H1 (cell line): ENCODE data around the gene IL17REL. TPM values are rescaled to one million over a fixed set of nuclear protein-coding genes. Genes with fewer than 3 reads are reported as not detected.

ENCODE experiments used
- CTCF ChIA-PET: fragments of 300-600 bp; sonication (Branson Sonifier 250); formaldehyde crosslinking; loops from one replicate; lab custom pipeline; 2021; ENCODE audit not compliant: partially characterized antibody; lab: Charles Lee
- POLR2A ChIA-PET: fragments of 300-600 bp; sonication (Branson Sonifier 250); formaldehyde crosslinking; loops from one replicate; lab custom pipeline; 2021; ENCODE audit warnings: inconsistent platforms; ENCODE audit not compliant: partially characterized antibody; lab: Charles Lee
- DNase-seq, 2 experiments: peaks; one replicate each; pipeline versions ENCODE4 v3.0.0 to v3.0.0-alpha.2; 2010 to 2022; ENCODE audit warnings: low spot score in 2 of 2, low read depth in 1 of 2, mixed read lengths in 1 of 2
- FAIRE-seq: peaks from 2 replicates; lab custom pipeline; 2011; peaks lifted over from hg19 to GRCh38; lab: Jason Lieb, UNC
- H2AFZ ChIP-seq: 2 replicates; pipeline ENCODE4 v1.8.1; 2012; ENCODE audit warnings: low read length, inconsistent platforms
- H2AK5ac ChIP-seq: 2 replicates; pipeline ENCODE4 v1.6.1; 2013; ENCODE audit warnings: low read depth, low read length
- H2BK120ac ChIP-seq: replicated peaks from 2 replicates; pipeline ENCODE3; 2013; ENCODE audit warnings: low read depth, low read length, inconsistent platforms
- H2BK12ac ChIP-seq: 2 replicates; pipeline ENCODE4 v1.6.1; 2013; ENCODE audit warnings: low read depth, low read length
- H2BK15ac ChIP-seq: 2 replicates; pipeline ENCODE4 v1.6.1; 2013; ENCODE audit warnings: low read length
- H2BK20ac ChIP-seq: 2 replicates; pipeline ENCODE4 v1.6.1; 2013; ENCODE audit warnings: low read length
- H2BK5ac ChIP-seq: 2 replicates; pipeline ENCODE4 v1.6.1; 2013; ENCODE audit warnings: low read depth, low read length
- H3K14ac ChIP-seq: 2 replicates; pipeline ENCODE4 v1.6.1; 2013; ENCODE audit warnings: inconsistent platforms; ENCODE audit not compliant: insufficient read length
- H3K18ac ChIP-seq: 2 replicates; pipeline ENCODE4 v1.6.1; 2013; ENCODE audit warnings: low read length; ENCODE audit errors: extremely low read depth
- H3K23ac ChIP-seq: 2 replicates; pipeline ENCODE4 v1.6.1; 2013; ENCODE audit warnings: inconsistent platforms; ENCODE audit not compliant: insufficient read length
- H3K23me2 ChIP-seq: 2 replicates; pipeline ENCODE4 v1.6.1; 2013; ENCODE audit warnings: low read depth, low read length
- H3K27ac ChIP-seq: 2 replicates; pipeline ENCODE4 v1.6.1; 2011; ENCODE audit warnings: low read depth, low read length, inconsistent platforms
- H3K27me3 ChIP-seq, 4 experiments: replicated peaks in 1 of 4; 1 replicate in 1 of 4; 2 replicates in 3 of 4; pipeline versions ENCODE4 v1.6.1 to v1.8.1; 2011 to 2013; ENCODE audit warnings: low read length in 3 of 4, mild to moderate bottlenecking in 3 of 4, inconsistent platforms in 2 of 4, mixed read lengths in 2 of 4, moderate library complexity in 1 of 4; ENCODE audit not compliant: control insufficient read depth in 3 of 4, insufficient read depth in 3 of 4; ENCODE audit errors: extremely low read depth in 1 of 4
- H3K36me3 ChIP-seq, 4 experiments: 2 replicates each; pipeline versions ENCODE4 v1.6.1 to v1.8.1; 2011 to 2013; ENCODE audit warnings: mild to moderate bottlenecking in 4 of 4, low read length in 3 of 4, moderate library complexity in 2 of 4, control low read depth in 1 of 4, inconsistent platforms in 1 of 4; ENCODE audit not compliant: insufficient read depth in 4 of 4, control insufficient read depth in 2 of 4
- H3K4ac ChIP-seq: replicated peaks from 2 replicates; pipeline ENCODE3; 2013; ENCODE audit warnings: low read length, low read depth, mixed read lengths, inconsistent platforms; ENCODE audit not compliant: insufficient read length
- H3K4me1 ChIP-seq, 4 experiments: replicated peaks in 1 of 4; 1 replicate in 1 of 4; 2 replicates in 3 of 4; pipeline versions ENCODE4 v1.6.1 to v1.8.1; 2011 to 2013; ENCODE audit warnings: low read length in 3 of 4, inconsistent platforms in 2 of 4, mixed read lengths in 1 of 4; ENCODE audit not compliant: insufficient read depth in 4 of 4, control insufficient read depth in 3 of 4
- H3K4me2 ChIP-seq, 2 experiments: 2 replicates each; pipeline versions ENCODE4 v1.6.1 to v1.8.1; 2011 to 2013; ENCODE audit warnings: low read depth in 2 of 2, low read length in 2 of 2, control low read depth in 1 of 2, inconsistent platforms in 1 of 2, mild to moderate bottlenecking in 1 of 2; ENCODE audit not compliant: insufficient read depth in 1 of 2
- H3K4me3 ChIP-seq, 4 experiments: fragments of 200-600, 300-600 bp in 1 of 4; sonication (generic), shearing (Covaris generic), sonication (Bioruptor Twin) in 1 of 4; 2 replicates each; pipeline versions ENCODE4 v1.5.1 to v1.8.1; 2011 to 2016; ENCODE audit warnings: low read length in 4 of 4, low read depth in 3 of 4, control low read depth in 2 of 4, inconsistent platforms in 2 of 4, mild to moderate bottlenecking in 2 of 4, mixed read lengths in 1 of 4, moderate library complexity in 1 of 4; ENCODE audit not compliant: insufficient read depth in 2 of 4; ENCODE audit errors: extremely low read depth in 1 of 4
- H3K56ac ChIP-seq: replicated peaks from 2 replicates; pipeline ENCODE3; 2013; ENCODE audit warnings: low read depth, mild to moderate bottlenecking, mixed read lengths, low read length, inconsistent platforms; ENCODE audit not compliant: insufficient read length
- H3K79me1 ChIP-seq: 2 replicates; pipeline ENCODE4 v1.6.1; 2013; ENCODE audit warnings: low read depth, low read length, control low read depth
- H3K79me2 ChIP-seq, 2 experiments: 2 replicates each; pipeline versions ENCODE4 v1.6.1 to v1.8.1; 2012 to 2013; ENCODE audit warnings: low read length in 2 of 2, mild to moderate bottlenecking in 2 of 2, inconsistent platforms in 1 of 2; ENCODE audit not compliant: insufficient read depth in 2 of 2, control insufficient read depth in 1 of 2
- H3K9ac ChIP-seq, 4 experiments: replicated peaks in 1 of 4; 1 replicate in 1 of 4; 2 replicates in 3 of 4; pipeline versions ENCODE4 v1.6.1 to v1.8.1; 2011 to 2013; ENCODE audit warnings: low read depth in 3 of 4, low read length in 3 of 4, control low read depth in 2 of 4, mild to moderate bottlenecking in 2 of 4, moderate library complexity in 2 of 4, inconsistent platforms in 1 of 4; ENCODE audit errors: extremely low read depth in 1 of 4
- H3K9me3 ChIP-seq, 2 experiments: 2 replicates each; pipeline versions ENCODE4 v1.6.1 to v1.8.1; 2012 to 2013; ENCODE audit warnings: mild to moderate bottlenecking in 2 of 2, moderate library complexity in 2 of 2, control low read depth in 1 of 2, inconsistent platforms in 1 of 2, low read depth in 1 of 2, low read length in 1 of 2, mixed read lengths in 1 of 2; ENCODE audit not compliant: insufficient read depth in 2 of 2
- H4K20me1 ChIP-seq, 2 experiments: replicated peaks in 1 of 2; 2 replicates each; pipeline versions ENCODE3 to v1.8.1; 2011 to 2013; ENCODE audit warnings: inconsistent platforms in 2 of 2, low read length in 2 of 2, mild to moderate bottlenecking in 1 of 2; ENCODE audit not compliant: insufficient read depth in 2 of 2, control insufficient read depth in 1 of 2
- H4K5ac ChIP-seq: 2 replicates; pipeline ENCODE4 v1.6.1; 2013; ENCODE audit warnings: low read length, low read depth, mixed read lengths, inconsistent platforms; ENCODE audit not compliant: insufficient read length
- H4K8ac ChIP-seq: 2 replicates; pipeline ENCODE4 v1.8.0; 2013; ENCODE audit warnings: mild to moderate bottlenecking, moderate library complexity, low read length, inconsistent platforms; ENCODE audit not compliant: insufficient read depth; ENCODE audit errors: extremely low read depth
- H4K91ac ChIP-seq: replicated peaks from 2 replicates; pipeline ENCODE3; 2013; ENCODE audit warnings: low read length, mixed read lengths, inconsistent platforms; ENCODE audit not compliant: insufficient read length
- FOSL1 ChIP-seq: IDR thresholded peaks from 2 replicates; pipeline ENCODE4 v1.6.1; 2011; ENCODE audit warnings: mild to moderate bottlenecking, low read depth, low read length, moderate library complexity; ENCODE audit not compliant: insufficient read depth
- KDM4A ChIP-seq: IDR thresholded peaks from one replicate; pipeline ENCODE4 v1.7.1; 2012; ENCODE audit warnings: low read depth, mild to moderate bottlenecking, moderate library complexity, low read length, inconsistent platforms; ENCODE audit not compliant: severe bottlenecking
- MAFK ChIP-seq: IDR thresholded peaks from 2 replicates; pipeline ENCODE4 v1.6.1; 2012; ENCODE audit warnings: low read depth, mild to moderate bottlenecking, improper control_type of control experiment, low read length
- RAD21 ChIP-seq, 2 experiments: IDR thresholded peaks in 1 of 2; conservative IDR thresholded peaks in 1 of 2; 2 replicates each; pipeline ENCODE4 v1.6.1; 2011; ENCODE audit warnings: low read depth in 2 of 2, low read length in 2 of 2, improper control_type of control experiment in 1 of 2, inconsistent platforms in 1 of 2, mild to moderate bottlenecking in 1 of 2, moderate library complexity in 1 of 2
- RBBP5 ChIP-seq: IDR thresholded peaks from 2 replicates; pipeline ENCODE4 v1.7.1; 2012; ENCODE audit warnings: low read depth, mild to moderate bottlenecking, inconsistent platforms, low read length, moderate library complexity, borderline replicate concordance
- TAF1 ChIP-seq: IDR thresholded peaks from 2 replicates; pipeline ENCODE4 v1.6.1; 2011; ENCODE audit warnings: mild to moderate bottlenecking, low read depth, low read length
- TBP ChIP-seq: IDR thresholded peaks from 2 replicates; pipeline ENCODE4 v1.6.1; 2011; ENCODE audit warnings: low read depth, low read length, improper control_type of control experiment
- WGBS, 2 experiments: shearing (Covaris generic) in 1 of 2; methylation state at CpG; one replicate each; pipeline versions ENCODE4 v1.1.6 to v1.1.7; 2013 to 2015; ENCODE audit warnings: low lambda C conversion rate in 2 of 2, mixed read lengths in 2 of 2, inconsistent platforms in 1 of 2, low coverage in 1 of 2, missing lambda C conversion rate in 1 of 2; ENCODE audit not compliant: insufficient replicate concordance in 2 of 2, insufficient coverage in 1 of 2, insufficient read length in 1 of 2; ENCODE audit errors: extremely low coverage in 1 of 2, missing lambda C conversion rate in 1 of 2; 5-methylcytosine and 5-hydroxymethylcytosine counted together
- polyA plus RNA-seq, 7 experiments: library from polyadenylated mRNA; depleted of rRNA in 3 of 7; stranded (reverse) in 5 of 7; unstranded in 2 of 7; fragments of >200 nt in 5 of 7; fragments of 200-250 nt in 2 of 7; gene quantifications; 1 replicate in 5 of 7; 2 replicates in 1 of 7; 4 replicates in 1 of 7; pipeline versions ENCODE4 v1.2.1 to v1.2.3, GENCODE V29; 2011 to 2013; ENCODE audit warnings: missing spikeins in 2 of 7, mixed read lengths in 2 of 7
- total RNA-seq: library from RNA; stranded (reverse); fragmentation: NEBNext Ultra II Directional; extraction: Animal tissue kit (Norgen Biotek cat#: 25700); gene quantifications from 2 replicates; pipeline ENCODE4 v1.2.1, GENCODE V29; 2021
- TF ChIP-seq, protein P1 (sequence below): IDR thresholded peaks from 2 replicates; pipeline ENCODE4 v1.6.1; 2011; ENCODE audit warnings: low read depth, mild to moderate bottlenecking, low read length; ENCODE audit not compliant: insufficient read depth

The IL17REL gene
- total and polyA plus RNA-seq, 2 of the 8 experiments (the other 6 are each of a cell fraction or from before 2014, with no cell fraction given): 0.15 to 0.20 TPM

DNA sequence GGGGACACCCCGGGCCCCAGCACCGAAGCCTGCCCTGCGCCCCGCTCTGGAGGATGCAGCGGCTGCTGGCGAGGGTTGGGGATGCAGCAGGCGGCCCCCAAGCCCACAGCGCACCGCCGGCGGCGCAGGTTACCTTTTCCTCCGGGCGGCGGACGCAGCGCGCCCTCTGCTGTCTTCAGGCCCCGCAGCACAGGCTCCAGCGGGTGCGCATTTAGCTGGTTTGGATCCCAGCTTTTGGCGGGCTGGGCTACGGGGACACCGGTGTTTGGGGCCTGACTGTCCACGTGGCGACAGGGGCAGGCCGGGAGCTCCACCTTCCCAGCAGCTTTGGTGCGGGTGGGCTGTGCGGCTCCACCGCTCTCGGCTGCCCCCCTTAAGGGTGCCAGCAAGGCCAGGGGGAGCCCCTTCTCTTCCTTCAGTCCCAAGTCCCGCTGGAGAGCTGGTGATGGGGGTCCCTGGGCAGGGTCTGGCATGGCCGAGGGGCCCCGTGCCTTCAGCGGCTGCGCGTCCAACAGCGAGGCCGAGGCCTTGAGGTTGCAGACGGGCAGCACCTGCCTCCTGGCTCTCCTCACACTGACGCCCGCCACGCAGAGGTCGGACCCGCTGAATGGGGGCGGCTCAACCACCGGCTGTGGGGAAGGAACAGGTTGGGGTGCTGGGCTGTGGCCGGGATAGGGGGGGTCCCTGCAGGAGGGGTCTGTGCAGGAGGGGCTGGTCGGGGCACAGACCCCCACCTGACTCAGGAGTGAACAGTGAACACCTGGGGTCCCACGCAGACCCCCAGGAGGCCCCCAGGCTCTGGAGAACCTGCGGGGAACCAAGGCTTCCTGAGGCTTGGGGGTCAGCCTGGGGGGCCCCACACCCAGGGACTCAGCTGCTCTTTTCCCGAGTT, 18.0 kb upstream of the IL17REL start:
- no peaks in the 10 kb centered on the region for H3K36me3 ChIP-seq
- H2BK15ac ChIP-seq: no peak overlapping the region
- H2BK12ac ChIP-seq: peak overlapping the region; percentile 60; the same call in 1 of the 2 replicates
- H3K14ac ChIP-seq: no peak overlapping the region
- peak overlapping the region; percentile 88 for H4K91ac ChIP-seq
- 31% methylated on average over 50 of the region's 52 CpGs; no CpG with 5 or more reads in 1 of the 2 experiments for WGBS, 2 experiments
- no peak overlapping the region for H2AK5ac ChIP-seq
- H3K23ac ChIP-seq: no peak overlapping the region
- H2BK20ac ChIP-seq: no peak overlapping the region
- ChIA-PET POLR2A (interaction anchor here (1.3 to 2.1 kb wide), 6 partner anchors 12 to 140 kb away, joined by 3 to 7 read pairs (median 4); partner anchors contain the start of gene PANX2), CTCF (interaction anchor here (0.7 to 3.9 kb wide), 40 partner anchors 11 to 263 kb away, joined by 3 to 54 read pairs (median 4); partner anchors contain the start of gene IL17REL)
- H4K5ac ChIP-seq: peak overlapping the region; percentile 5
- no peak overlapping the region for H3K4ac ChIP-seq
- H2AFZ ChIP-seq: no peak overlapping the region
- no peaks in the 10 kb centered on the region for H3K79me2 ChIP-seq
- H4K8ac ChIP-seq: peak overlapping the region; percentile 80; the same call in 1 of the 2 replicates
- no peak overlapping the region for H2BK120ac ChIP-seq
- H3K79me1 ChIP-seq: no peaks in the 10 kb centered on the region
- peak overlapping the region in 1 of 4 experiments; percentile 51; a peak in 2 of 8 replicates for H3K4me3 ChIP-seq
- FAIRE-seq: no peak
- no peak overlapping the region for H3K27ac ChIP-seq
- H3K9ac ChIP-seq: no peak overlapping the region
- peaks cover 2 to 24% (median 11%) of the 10 kb centered on the region in 4 experiments; a peak in 6 of 7 replicates for H3K27me3 ChIP-seq
- peak; percentile 57 to 92 for DNase-seq
- no peak overlapping the region; the same call in 1 of the 2 replicates for H3K18ac ChIP-seq
- H3K23me2 ChIP-seq: peaks cover 2% of the 10 kb centered on the region; the same call in 1 of the 2 replicates
- no peak overlapping the region for H3K56ac ChIP-seq
- H2BK5ac ChIP-seq: no peak overlapping the region
- no peaks in the 10 kb centered on the region for H4K20me1 ChIP-seq
- peak overlapping the region in 1 of 2 experiments; percentile 60; a peak in 2 of 4 replicates for H3K4me2 ChIP-seq
- H3K4me1 ChIP-seq: peaks cover 0 to 3% (median 0%) of the 10 kb centered on the region in 4 experiments; a peak in 2 of 7 replicates
- H3K9me3 ChIP-seq: no peaks in the 10 kb centered on the region
- TF ChIP-seq RAD21 (IDR thresholded peaks at IDR 0.05 in 1 of 2, conservative IDR thresholded peaks at IDR 0.05 in 1 of 2; ENCODE audit: low read depth in 2 of 2, low read length in 2 of 2) (peak; percentile 96 to 97), RBBP5 (no peak), FOSL1 (no peak), TBP (peak; percentile 14; the same call in 1 of the 2 replicates), MAFK (no peak), TAF1 (no peak), KDM4A (no peak)
- TF ChIP-seq, protein P1, sequence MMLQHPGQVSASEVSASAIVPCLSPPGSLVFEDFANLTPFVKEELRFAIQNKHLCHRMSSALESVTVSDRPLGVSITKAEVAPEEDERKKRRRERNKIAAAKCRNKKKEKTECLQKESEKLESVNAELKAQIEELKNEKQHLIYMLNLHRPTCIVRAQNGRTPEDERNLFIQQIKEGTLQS: no peak
